Right lung (tissue), 10 donors: Measurements from ENCODE around the gene CABYR. TPM values are rescaled to one million over a fixed set of nuclear protein-coding genes. Genes with fewer than 3 reads are reported as not detected.
A peak's percentile ranks its signal among the peaks of the same experiment; 100 is the strongest.

ENCODE experiments used
- DNase-seq, 2 donors: peaks; one replicate each; pipeline ENCODE4 v3.0.0-alpha.2; 2013
- long read RNA-seq, 8 donors: transcript quantifications; one replicate each; lab custom pipeline, GENCODE V29; 2026
- polyA plus RNA-seq, 5 donors: library from polyadenylated mRNA; unstranded; fragments of 120-200 nt; gene quantifications; one replicate each; pipeline versions ENCODE4 v1.2.1 to v1.2.3, GENCODE V29; 2013; ENCODE audit warnings: inconsistent platforms in 1 of 5, low replicate concordance in 1 of 5; ENCODE audit not compliant: insufficient read length in 5 of 5, insufficient read depth in 1 of 5

The CABYR gene
- 1 to 10 TPM; 3.2 to 8.8 (median 5.4) TPM for polyA plus RNA-seq
- long read RNA-seq, donor 1, partial matches to known transcripts: 0 of 1 reads
- long read RNA-seq, donor 1, other reads (novel, unspliced or antisense): 0 of 1 reads
- long read RNA-seq, donor 2: 0 reads
- long read RNA-seq, donor 3: 0 reads
- long read RNA-seq, donor 4, partial matches to known transcripts: 28 of 33 reads
- long read RNA-seq, donor 4, other reads (novel, unspliced or antisense): 5 of 33 reads
- long read RNA-seq, donor 5, partial matches to known transcripts: 128 of 128 reads
- long read RNA-seq, donor 5, other reads (novel, unspliced or antisense): 0 of 128 reads
- long read RNA-seq, donor 6: 0 reads
- long read RNA-seq, donor 7, partial matches to known transcripts: 34 of 63 reads
- long read RNA-seq, donor 7, other reads (novel, unspliced or antisense): 29 of 63 reads
- long read RNA-seq, donor 8: 0 reads

- DNase-seq: peak; percentile 51 to 58
Measured at GRCh38 chr18:24138789-24139616, at the start of gene CABYR. Gene CABYR, plus strand, starts transcription at chr18:24139062. Its CDS starts 4,053 bp downstream, at chr18:24143115.

DNA sequence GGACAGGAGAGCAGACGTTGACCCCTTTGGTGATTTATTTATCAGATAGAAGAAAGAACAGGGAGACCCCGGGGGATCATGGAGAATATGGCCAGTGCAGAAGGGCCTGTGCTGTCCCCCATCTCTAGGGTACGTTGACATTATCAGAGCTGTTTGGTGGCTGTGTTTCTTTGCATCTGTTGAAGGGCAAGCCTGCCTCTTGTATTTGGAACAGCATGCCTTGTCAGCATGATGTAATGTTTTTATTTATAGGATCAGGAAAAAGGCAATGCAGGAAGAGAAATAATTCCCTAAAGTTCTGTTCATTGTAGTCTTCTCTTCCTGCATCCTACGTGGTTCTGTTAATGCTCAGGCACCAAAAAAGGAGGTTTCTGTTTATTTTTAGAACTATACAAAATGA, 49.8 kb upstream of the CABYR start:
- DNase-seq: peak in 1 of 2 donors; percentile 10

GRCh38 chr18:24089515-24090337, 49.1 kb upstream of the CABYR start:
- no peak for DNase-seq

DNA sequence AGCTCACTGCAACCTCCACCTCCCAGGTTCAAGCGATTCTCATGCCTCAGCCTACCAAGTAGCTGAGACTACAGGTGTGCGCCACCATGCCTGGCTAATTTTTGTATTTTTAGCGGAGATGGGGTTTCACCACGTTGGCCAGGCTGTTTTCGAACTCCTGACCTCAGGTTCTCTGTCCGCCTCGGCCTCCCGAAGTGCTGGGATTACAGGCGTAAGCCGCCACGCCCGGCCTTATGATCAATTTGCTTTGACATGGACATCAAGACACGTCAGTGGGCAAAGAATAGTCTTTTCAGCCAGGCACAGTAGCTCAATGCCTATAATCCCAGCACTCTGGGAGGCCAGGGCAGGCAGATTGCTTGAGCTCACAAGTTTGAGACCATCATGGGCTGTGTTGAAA, 48.0 kb upstream of the CABYR start:
- DNase-seq: no peak

DNA sequence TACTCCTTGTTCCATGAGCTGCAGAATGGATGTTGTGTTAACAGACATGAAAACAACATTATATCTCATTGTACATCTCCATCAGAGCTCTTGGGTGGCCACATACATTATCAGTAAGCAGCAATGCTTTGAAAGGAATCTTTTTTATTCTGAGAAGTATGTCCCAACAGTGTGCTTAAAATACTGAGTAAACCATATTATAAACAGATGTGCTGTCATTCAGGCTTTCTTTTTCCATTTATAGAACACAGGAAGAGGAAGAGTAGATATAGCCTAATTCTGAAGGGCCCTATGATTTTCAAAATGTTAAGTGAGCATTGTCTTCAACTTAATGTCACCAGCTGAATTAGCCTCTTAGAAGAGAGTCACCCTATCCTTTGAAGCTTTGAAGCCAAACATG, 44.3 kb upstream of the CABYR start:
- no peak for DNase-seq

GRCh38 chr18:24095976-24096375, 42.9 kb upstream of the CABYR start:
- no peak for DNase-seq

DNA sequence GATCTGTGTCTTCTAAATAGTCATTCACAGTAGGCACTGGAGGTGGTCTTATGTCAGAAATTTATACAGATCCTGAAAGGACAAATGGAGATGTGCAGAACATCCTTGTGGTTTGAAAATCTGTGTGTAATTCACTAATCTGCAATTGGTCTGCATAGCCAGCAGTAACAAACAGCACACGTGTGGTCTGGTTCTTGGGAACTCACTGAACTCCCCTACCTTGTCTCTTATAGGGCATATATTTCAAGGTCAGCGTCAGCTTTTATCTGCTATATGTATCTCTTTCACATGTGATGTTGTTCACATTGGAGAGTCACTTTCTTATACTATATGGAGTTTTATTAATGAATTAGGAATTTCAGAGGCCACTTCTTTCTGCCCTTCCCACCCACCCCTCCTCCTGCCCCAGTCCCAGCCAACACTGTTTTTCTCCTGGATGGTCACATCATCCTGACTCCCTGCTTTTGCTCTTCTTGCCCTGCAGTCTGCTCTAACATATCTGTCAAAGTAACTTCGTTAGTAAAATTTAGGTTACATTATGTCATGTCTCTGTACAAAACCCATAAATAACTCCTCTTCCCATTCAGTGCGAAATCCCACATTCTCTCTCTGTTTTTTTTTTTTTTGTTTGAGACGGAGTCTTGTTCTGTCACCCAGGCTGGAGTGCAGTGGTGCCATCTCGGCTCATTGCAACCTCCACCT, 35.4 kb upstream of the CABYR start:
- DNase-seq: no peak

GRCh38 chr18:24104486-24104885, 34.4 kb upstream of the CABYR start:
- DNase-seq: no peak

GRCh38 chr18:24108641-24109040, 30.2 kb upstream of the CABYR start:
- DNase-seq: no peak

DNA sequence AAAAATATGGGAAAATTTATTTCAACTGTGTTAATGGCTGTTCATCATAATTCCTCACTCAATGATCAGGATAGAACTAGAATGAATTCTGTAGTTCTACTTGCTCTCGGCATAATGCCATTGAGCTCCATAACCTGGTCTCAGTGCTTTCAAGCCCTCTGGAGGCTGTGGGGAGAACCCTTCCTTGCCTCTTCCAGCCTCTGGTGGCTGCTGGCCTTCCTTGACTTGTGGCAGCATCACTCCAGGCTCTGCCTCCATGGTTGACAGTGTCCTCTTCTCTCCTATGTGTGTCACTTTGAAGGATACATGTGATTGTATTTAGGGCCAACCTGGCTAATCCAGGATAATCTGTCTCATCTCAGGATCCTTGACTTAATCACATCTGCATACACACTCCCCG, 26.9 kb upstream of the CABYR start:
- DNase-seq: no peak

- no peak for DNase-seq
Measured at GRCh38 chr18:24112464-24112863, 26.4 kb upstream of the CABYR start.

- no peak for DNase-seq
Measured at GRCh38 chr18:24112874-24113615, 25.8 kb upstream of the CABYR start.

GRCh38 chr18:24114924-24115549, 23.8 kb upstream of the CABYR start:
- DNase-seq: no peak

DNA sequence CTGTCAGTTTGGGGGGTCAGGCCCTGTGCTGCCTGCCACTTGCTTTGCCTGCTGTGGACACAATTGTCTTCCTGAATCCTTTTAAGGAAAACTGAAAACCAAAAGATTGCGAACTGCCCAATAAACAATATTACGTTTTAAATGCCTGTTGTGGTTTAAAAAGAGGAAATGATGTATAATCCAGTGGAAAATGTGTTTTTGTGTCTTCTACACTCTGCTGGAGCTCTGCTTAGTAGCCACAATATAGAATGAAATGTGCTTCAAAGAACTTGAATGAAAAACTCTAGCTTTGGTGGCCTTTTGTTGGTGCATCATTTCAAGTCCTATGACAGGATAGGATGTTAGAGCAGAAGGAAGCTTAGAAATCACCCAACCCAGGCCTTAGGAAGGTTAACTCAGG, 23.2 kb upstream of the CABYR start:
- no peak for DNase-seq

GRCh38 chr18:24118750-24119577, 19.9 kb upstream of the CABYR start:
- peak; percentile 47 to 70 for DNase-seq

DNA sequence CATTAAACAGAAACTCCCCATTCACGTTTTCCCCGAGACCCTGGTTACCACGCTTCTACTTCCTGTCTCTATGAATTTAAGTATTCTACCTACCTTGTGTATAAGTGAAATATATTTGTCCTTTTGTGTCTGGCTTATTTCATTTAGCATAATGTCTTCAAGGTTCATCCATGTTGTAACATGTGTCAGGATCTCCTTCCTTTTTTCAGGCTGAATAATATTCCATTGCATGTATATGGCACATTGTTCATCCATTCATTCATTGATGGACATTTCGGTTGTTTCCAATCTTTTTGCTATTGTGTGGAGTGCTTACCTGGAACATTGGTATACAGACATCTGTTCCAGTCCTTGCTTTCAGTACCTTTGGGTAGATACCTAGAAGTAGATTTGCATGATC, 18.2 kb upstream of the CABYR start:
- DNase-seq: no peak

DNA sequence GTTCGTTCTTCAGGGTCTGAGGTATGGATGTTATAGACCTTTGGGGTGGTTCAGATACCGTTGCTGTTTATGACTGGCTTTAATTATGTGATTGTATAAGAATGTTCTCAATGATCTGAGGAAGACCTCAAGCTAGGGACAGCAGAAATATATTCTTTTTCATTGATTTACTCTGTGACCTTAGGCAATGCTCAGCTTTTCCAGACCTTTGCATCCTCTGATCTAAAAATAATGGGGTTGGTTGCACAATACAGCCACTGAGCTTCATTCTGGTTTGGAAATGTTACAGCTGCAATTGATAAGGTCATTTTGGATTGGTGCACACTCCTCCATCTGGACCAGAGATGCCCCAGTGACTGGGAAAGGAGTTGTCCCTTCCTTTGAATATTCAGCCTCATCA, 17.2 kb upstream of the CABYR start:
- DNase-seq: peak; percentile 23 to 30

DNA sequence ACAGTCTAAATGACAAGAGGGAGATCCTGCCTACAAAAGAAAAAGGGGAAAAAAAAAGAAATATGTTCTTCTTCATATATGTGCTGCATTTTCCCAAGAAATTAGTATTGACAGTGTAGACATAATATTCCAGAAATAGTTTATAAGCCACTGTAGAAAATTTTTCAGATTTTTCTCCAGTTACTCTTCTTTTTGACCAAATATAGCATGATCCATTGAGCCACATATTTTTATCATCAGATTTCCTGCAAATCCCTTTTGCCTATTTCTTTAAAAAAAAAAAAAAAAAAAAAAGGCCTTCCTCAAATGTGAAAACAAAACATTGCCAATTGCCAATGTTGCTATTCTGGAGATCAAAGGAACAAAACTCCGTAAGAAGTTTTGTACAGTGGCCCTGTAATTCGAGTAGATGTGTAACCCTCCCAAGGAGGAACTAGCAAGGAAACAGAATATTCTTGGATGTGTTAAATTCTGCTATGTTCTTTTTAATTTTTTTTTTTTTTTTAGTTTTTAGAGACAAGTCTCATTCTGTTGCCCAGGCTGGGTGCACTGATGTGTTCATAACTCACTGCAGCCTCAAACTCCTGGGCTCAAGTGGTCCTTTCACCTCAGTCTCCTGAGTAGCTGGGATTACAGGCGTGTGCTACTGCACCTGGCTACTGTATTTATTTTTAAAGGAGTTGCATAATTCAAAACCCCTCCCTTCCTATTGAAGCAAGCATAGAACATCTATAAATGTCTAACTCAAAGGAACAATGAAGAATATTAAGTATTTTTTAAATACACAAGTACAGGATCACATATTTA, 12.5 kb upstream of the CABYR start:
- no peak for DNase-seq
